IPS-20b (cell line): Measurements from ENCODE around the gene NMNAT2.
"Not testable (repeated sequence)": the region's sequence is repeated elsewhere in the genome, so short reads cannot be mapped to it uniquely, and the experiment has no call there.

Experiments
- H3K27ac ChIP-seq: one replicate; pipeline ENCODE4 v1.5.1; 2013; ENCODE audit warnings: low read length
- H3K27me3 ChIP-seq: 2 replicates; pipeline ENCODE4 v1.6.1; 2013; ENCODE audit warnings: mild to moderate bottlenecking, low read length, inconsistent platforms; ENCODE audit not compliant: insufficient read depth
- H3K36me3 ChIP-seq: 2 replicates; pipeline ENCODE4 v1.6.1; 2013; ENCODE audit warnings: low read depth, mild to moderate bottlenecking, inconsistent platforms, low read length, moderate library complexity; ENCODE audit not compliant: insufficient read depth
- H3K4me1 ChIP-seq: 2 replicates; pipeline ENCODE4 v1.6.1; 2013; ENCODE audit warnings: mild to moderate bottlenecking, control low read depth, inconsistent platforms, low read length, moderate library complexity; ENCODE audit not compliant: insufficient read depth
- H3K4me3 ChIP-seq: 2 replicates; pipeline ENCODE4 v1.5.1; 2013; ENCODE audit warnings: mild to moderate bottlenecking, low read length, inconsistent platforms
- H3K9ac ChIP-seq: 2 replicates; pipeline ENCODE4 v1.6.1; 2013; ENCODE audit warnings: low read depth, mild to moderate bottlenecking, inconsistent platforms, low read length, moderate library complexity
- H3K9me3 ChIP-seq: 2 replicates; pipeline ENCODE4 v1.6.1; 2013; ENCODE audit warnings: mild to moderate bottlenecking, low read depth, low read length, inconsistent platforms; ENCODE audit not compliant: insufficient read depth

Gene NMNAT2

GRCh38 chr1:183281553-183282091, 136.6 kb downstream of the NMNAT2 start:
- no peak overlapping the region for H3K4me3 ChIP-seq
- H3K36me3 ChIP-seq: no peaks in the 10 kb centered on the region
- no peaks in the 10 kb centered on the region for H3K9me3 ChIP-seq
- no peak overlapping the region for H3K9ac ChIP-seq
- no peak overlapping the region for H3K27ac ChIP-seq
- H3K4me1 ChIP-seq: peaks cover 14% of the 10 kb centered on the region
- no peaks in the 10 kb centered on the region for H3K27me3 ChIP-seq

- Histone ChIP-seq H3K9ac (no peak overlapping the region), H3K27me3 (no peaks in the 10 kb centered on the region), H3K4me3 (no peak overlapping the region), H3K36me3 (no peaks in the 10 kb centered on the region), H3K4me1 (peaks cover 14% of the 10 kb centered on the region), H3K9me3 (no peaks in the 10 kb centered on the region), H3K27ac (no peak overlapping the region)
These were observed 137.1 kb downstream of the NMNAT2 start for GRCh38 chr1:183281039-183281438.

DNA sequence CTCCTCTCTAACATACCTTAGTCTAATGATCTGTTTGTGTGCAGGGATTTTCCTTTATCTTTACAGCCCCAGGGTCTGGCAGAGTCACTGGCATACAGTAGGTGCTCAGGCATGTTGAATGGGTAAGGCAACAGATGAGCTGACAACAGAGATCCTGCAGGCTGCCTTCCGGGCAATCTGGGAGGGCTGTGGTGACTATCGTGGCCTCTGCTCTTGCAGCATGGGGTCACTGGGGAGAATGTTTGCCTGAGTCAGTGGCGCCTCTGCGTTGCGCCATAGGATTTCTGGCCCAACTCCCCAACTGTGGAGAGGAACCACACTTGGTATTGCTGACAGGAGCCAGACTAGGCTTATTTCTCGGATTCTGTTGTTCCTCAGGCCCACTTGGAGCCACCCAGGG, 138.3 kb downstream of the NMNAT2 start:
- no peaks in the 10 kb centered on the region for H3K36me3 ChIP-seq
- peak overlapping the region; percentile 2 for H3K27ac ChIP-seq
- H3K4me1 ChIP-seq: peaks cover 14% of the 10 kb centered on the region
- H3K9ac ChIP-seq: no peak overlapping the region
- H3K9me3 ChIP-seq: no peaks in the 10 kb centered on the region
- H3K4me3 ChIP-seq: no peak overlapping the region
- H3K27me3 ChIP-seq: no peaks in the 10 kb centered on the region

- Histone ChIP-seq H3K4me1 (peaks cover 14% of the 10 kb centered on the region), H3K36me3 (no peaks in the 10 kb centered on the region), H3K4me3 (no peak overlapping the region), H3K9me3 (no peaks in the 10 kb centered on the region), H3K27ac (peak overlapping the region; percentile 2), H3K9ac (peak overlapping the region; percentile 22; the same call in 1 of the 2 replicates), H3K27me3 (no peaks in the 10 kb centered on the region)
These were observed 139.2 kb downstream of the NMNAT2 start for GRCh38 chr1:183278739-183279591.

DNA sequence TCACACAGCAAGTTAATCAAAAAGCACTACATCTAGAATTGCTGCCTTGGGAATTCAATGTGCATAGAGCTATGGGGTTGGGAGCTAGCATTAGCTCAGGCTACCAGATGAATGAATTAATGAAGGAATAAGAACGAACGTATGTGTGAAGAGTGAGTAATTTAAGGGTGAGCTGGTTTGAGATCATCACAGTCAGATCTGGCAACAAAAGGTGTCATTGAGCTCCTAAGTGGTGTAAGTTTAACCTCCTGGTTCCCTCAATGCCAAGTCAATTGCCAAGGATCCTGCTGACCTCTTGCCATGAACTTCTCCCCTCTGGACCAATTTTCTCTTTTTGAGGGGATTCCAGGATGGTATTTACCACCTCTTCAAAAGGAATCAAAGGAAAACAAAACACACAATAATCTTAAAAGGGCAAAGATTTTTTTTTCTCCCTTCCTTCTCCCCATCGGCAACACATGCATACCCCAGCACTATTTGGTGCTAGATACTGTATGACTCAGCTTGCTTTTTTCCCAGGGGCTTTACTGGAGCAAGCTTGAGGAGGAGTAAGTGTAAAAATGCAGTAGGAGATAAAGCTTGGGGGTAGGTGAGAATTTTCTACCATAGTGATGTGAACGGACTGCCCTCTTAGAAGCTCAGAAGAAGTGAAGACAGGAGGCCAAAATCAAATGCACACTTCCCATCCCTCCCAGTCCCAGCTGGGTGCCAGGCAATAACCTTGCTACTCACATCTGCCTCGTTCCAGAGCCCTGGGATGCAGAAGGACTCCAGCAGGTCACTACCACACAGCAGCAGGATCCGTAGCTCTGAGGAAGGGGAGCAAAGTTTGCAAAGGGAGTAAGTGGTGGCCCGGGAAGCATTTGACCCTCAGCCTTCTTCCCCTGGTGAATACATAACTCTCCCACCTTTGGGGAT, 140.1 kb downstream of the NMNAT2 start:
- Histone ChIP-seq H3K27ac (no peak overlapping the region), H3K9me3 (no peaks in the 10 kb centered on the region), H3K9ac (0 out of 2 replicates have a peak overlapping the region, but pooled peaks have one; percentile 22), H3K36me3 (no peaks in the 10 kb centered on the region), H3K27me3 (no peaks in the 10 kb centered on the region), H3K4me1 (peaks cover 14% of the 10 kb centered on the region), H3K4me3 (no peak overlapping the region)

GRCh38 chr1:183276386-183277080, 141.6 kb downstream of the NMNAT2 start:
- no peak overlapping the region for H3K4me3 ChIP-seq
- H3K4me1 ChIP-seq: peaks cover 14% of the 10 kb centered on the region
- H3K9me3 ChIP-seq: no peaks in the 10 kb centered on the region
- no peak overlapping the region for H3K27ac ChIP-seq
- H3K9ac ChIP-seq: no peak overlapping the region
- H3K36me3 ChIP-seq: no peaks in the 10 kb centered on the region
- H3K27me3 ChIP-seq: no peaks in the 10 kb centered on the region

GRCh38 chr1:183275322-183275721, 142.9 kb downstream of the NMNAT2 start:
- Histone ChIP-seq H3K9me3 (no peaks in the 10 kb centered on the region), H3K4me3 (no peak overlapping the region), H3K36me3 (no peaks in the 10 kb centered on the region), H3K27ac (no peak overlapping the region), H3K27me3 (no peaks in the 10 kb centered on the region), H3K9ac (no peak overlapping the region), H3K4me1 (peaks cover 14% of the 10 kb centered on the region)

- Histone ChIP-seq H3K27ac (no peak overlapping the region), H3K4me1 (peaks cover 14% of the 10 kb centered on the region), H3K9me3 (no peaks in the 10 kb centered on the region), H3K4me3 (no peak overlapping the region), H3K9ac (no peak overlapping the region), H3K36me3 (no peaks in the 10 kb centered on the region), H3K27me3 (no peaks in the 10 kb centered on the region)
These were observed 143.3 kb downstream of the NMNAT2 start for GRCh38 chr1:183274836-183275235.

- H3K4me1 ChIP-seq, H3K27me3 ChIP-seq, H3K27ac ChIP-seq, H3K4me3 ChIP-seq, H3K36me3 ChIP-seq, H3K9me3 ChIP-seq, H3K9ac ChIP-seq: not testable (repeated sequence)
These were observed 144.2 kb downstream of the NMNAT2 start for GRCh38 chr1:183273984-183274383.

GRCh38 chr1:183273300-183273699, 144.9 kb downstream of the NMNAT2 start:
- H3K4me1 ChIP-seq: peaks cover under 1% of the 10 kb centered on the region; the same call in 1 of the 2 replicates
- H3K36me3 ChIP-seq: no peaks in the 10 kb centered on the region
- no peak overlapping the region for H3K9ac ChIP-seq
- no peaks in the 10 kb centered on the region for H3K9me3 ChIP-seq
- no peak overlapping the region for H3K27ac ChIP-seq
- no peaks in the 10 kb centered on the region for H3K27me3 ChIP-seq
- H3K4me3 ChIP-seq: no peak overlapping the region

DNA sequence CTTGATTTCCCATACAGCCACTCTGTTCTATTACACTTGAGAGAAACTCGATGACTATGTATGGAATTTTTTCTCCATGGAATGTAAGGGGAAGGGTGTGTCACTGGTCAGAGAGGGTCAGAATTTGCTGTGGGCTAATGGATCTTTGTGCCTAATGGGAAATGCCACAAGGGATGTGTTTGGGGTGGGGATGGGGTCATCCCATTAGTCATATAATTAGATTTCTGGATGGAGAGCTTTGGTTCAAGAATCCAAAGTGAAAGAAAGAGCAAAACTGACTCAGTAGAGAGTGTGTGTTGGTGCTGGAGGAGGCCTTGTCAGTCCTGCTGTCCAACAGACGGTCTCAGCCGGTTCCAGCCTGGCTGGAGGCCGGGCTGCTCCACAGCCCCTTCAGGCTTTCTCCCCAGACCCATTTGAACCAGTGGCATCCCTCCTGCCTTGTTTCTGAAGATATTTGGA, 145.8 kb downstream of the NMNAT2 start:
- Histone ChIP-seq H3K9me3 (no peaks in the 10 kb centered on the region), H3K4me3 (no peak overlapping the region), H3K36me3 (no peaks in the 10 kb centered on the region), H3K27me3 (no peaks in the 10 kb centered on the region), H3K27ac (no peak overlapping the region), H3K9ac (no peak overlapping the region), H3K4me1 (no peaks in the 10 kb centered on the region)
